ENCODE measurements around the gene PTPRD. TPM values are rescaled to one million over a fixed set of nuclear protein-coding genes. Genes with fewer than 3 reads are reported as not detected.
A peak's percentile ranks its signal among the peaks of the same experiment; 100 is the strongest.
"Not testable (repeated sequence)": the region's sequence is repeated elsewhere in the genome, so short reads cannot be mapped to it uniquely, and the experiment has no call there.

The PTPRD gene
- total RNA-seq, 1 experiment from 2014 or later = 4.5 TPM

DNA sequence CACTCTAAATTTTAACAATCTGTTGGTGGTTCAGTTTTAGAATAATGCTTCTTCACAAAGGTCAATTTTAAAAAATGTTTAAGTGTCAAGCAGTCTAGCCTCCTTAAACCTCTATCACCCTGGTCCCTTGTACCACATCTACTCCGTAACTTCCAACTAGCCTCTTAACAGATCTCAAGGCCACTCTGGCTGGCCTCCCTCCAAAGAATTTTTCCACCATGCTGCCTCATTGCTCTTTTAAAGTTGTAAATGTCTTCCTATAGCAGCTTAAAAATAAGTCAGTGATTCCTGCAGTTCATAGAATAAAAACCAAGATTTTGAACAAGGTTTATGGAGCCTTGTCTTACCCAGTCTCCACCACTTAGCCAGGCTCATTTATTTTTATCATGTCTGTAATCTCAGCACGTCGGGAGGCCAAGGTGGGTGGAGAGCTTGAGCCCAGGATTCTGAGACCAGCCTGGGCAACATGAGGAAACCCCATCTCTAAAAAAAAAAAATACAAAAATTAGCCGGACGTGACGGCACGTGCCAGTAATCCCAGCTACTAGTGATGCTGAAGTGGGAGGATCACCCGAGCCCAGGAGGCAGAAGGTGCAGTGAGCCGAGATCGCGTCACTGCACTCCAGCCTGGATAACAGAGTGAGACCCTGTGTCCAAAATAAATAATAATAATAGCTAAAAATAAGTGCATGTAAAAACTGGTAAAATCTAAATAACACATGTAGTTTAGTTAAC, 1888.4 kb downstream of the PTPRD start:
- no peak for DNase-seq (ENCODE audit: low read depth)

DNA sequence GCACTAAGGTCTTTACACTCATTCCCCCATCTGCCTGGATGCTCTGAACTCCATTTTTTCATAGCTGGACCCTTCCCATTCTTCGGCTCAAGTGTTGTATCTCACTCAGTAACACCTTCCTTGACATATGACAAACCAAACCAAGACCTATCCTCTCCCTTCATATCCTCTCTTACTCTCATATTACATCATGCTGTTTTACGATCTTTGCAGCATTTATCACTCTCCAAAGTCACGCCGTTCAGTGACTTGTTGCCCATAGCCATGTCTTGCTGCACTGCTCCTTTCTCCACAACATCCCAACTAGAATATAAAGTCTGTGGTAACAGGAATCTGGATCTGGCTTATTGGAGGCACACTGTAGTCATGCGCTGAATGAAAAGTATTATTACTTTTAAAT, 1889.6 kb downstream of the PTPRD start:
- DNase-seq (ENCODE audit: low read depth) = no peak

DNA sequence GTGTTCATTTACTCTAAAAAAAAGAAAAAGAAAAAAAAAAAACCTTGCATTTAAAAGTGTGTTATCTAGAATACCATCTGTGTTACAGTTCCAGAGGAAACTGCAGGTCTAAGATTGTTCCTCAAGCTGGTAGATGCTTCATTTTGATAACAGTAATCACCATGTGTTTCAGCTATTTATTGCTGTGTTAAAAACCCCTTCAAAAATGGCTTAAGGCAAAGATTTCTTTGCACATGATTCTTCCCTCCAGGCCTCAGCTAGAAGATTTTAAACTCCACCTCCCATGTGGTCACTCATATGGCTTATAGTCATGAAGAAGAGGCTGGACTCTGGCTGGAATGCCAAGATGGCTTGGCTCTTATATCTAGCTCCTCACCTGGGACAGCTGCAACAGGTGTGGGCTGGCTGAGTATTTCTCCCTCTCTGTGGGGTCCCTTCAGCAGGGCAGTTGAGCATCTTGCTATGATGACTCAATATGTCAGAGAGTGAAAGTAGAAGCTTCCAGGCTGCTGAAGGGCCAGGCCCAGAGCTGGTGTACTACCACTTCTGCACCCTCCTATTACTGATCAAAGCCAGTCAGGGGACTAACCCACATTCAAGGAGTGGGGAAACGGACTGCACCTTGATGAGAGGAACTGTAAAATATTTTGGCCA, 1892.8 kb downstream of the PTPRD start:
- no peak for DNase-seq (ENCODE audit: low read depth)

DNA sequence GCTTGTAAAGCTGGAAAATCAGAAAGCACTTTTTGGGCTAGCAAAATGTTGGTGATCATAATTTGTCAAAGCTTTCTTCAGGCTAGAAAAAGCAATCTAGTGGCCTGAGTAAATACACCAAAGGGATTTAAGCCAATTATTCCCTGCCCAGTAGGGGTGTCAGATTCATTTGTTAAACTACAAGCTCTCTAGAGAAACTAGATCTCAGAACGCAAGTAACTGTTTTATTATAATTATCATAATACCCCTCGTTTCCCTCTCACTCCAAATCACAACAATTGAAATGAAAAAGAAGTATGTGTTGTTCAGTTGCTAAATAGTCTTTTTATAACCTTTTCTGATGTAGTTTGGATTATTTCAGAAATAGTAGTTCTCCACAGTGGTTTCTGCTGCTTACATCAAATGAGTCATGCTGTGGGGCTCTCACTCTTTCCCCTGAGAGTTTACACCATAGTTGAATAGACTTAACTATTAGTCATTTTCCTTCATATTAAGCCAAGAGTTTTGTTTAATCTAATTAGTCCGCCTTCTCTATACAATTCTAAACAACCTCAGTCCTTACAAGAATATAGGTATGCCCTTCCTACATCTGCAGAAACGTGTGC, 1894.6 kb downstream of the PTPRD start:
- peak; percentile 68 for DNase-seq (ENCODE audit: low read depth)

DNA sequence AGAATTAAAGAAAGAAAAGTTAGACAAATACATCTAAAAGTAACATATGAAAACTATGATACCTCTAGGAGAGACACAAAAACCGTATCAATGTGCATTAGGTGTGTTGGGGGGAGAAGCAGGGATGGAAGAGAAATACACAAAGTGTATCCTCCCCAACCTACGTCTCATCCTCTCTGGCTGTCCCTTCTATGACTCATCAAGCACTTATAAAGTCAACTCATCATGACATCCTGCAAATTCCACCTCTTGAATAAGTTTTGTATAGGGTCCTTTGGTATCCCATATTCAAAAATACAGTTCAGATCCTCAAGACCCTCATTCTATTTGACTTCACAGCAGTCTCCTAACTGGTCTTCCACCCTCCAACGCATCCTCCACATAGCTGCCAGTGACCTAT, 1895.7 kb downstream of the PTPRD start:
- DNase-seq (ENCODE audit: low read depth) = peak; percentile 27

DNA sequence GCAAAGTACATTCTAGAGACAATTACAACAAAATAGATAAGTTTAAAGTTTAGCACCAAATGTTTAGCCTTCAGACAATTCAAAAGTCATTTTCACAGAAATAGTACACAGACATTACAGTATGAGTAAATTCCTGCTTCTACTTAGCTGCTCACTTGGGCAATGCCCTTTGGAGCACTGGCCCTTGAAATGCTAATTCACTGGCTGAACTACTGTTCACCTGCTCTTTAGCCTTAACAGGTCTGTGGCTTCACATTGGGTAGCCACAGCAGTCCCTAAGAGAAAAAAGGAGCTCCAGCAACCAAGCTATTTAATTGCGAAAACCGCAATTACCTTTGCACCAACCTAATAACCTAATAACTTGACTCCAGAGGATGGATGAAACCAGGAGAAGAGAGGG, 1897.0 kb downstream of the PTPRD start:
- DNase-seq (ENCODE audit: low read depth) = no peak

DNA sequence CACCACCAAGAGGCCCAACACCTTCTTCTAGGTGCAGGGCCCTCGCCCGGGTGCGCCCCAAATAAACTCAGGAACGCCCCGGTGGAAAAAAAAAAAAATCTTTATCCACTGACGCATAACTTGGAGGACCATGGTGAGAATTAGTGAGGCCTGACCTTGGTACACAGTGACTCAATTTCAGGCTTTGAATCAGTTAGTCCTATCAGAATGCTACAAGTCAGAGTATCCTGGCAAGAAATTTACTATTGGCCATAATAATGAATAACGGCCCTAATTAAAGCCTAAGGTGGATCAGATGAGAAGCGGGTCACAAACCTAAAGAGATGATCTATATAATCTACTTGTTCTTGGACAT, 1899.0 kb downstream of the PTPRD start:
- DNase-seq (ENCODE audit: low read depth) = no peak

DNA sequence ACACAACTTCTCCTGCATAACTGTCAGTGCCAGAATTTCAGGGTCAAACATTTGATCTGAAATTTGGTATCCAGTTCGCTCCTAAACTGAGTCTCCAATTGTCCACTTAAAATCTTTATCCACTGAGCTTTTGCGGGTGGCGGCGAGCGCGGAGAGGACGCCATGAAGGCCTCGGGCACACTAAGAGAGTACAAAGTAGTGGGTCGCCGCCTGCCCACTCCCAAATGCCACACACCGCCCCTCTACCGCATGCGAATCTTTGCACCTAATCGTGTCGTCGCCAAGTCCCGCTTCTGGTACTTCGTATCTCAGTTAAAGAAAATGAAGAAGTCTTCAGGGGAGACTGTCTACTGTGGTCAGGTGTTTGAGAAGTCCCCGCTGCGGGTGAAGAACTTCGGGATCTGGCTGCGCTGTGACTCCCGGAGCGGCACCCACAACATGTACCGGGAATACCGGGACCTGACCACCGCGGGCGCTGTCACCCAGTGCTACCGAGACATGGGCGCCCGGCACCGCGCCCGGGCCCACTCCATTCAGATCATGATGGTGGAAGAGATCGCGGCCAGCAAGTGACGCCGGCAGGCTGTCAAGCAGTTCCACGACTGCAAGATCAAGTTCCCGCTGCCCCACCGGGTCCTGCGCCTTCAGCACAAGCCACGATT, 1899.5 kb downstream of the PTPRD start:
- DNase-seq (ENCODE audit: low read depth) = no peak

DNA sequence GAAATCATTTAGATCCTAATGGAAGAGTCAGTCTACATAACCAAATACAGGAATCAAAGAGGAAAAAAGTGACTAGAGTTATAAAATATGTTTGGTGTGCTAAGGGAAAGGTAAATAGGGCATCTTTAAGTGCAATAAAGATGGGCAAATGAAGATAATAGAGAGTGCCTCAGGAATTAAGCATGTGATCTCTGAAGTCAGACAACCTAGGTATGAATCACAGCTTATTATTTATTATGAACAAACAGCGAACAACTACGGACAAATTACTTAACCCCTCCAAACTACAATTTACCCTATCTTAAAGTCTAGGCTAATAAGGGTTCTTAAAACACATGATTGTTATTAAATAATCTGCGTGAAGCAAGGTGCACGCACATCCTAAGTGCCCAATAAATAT, 1903.1 kb downstream of the PTPRD start:
- DNase-seq (ENCODE audit: low read depth) = no peak

DNA sequence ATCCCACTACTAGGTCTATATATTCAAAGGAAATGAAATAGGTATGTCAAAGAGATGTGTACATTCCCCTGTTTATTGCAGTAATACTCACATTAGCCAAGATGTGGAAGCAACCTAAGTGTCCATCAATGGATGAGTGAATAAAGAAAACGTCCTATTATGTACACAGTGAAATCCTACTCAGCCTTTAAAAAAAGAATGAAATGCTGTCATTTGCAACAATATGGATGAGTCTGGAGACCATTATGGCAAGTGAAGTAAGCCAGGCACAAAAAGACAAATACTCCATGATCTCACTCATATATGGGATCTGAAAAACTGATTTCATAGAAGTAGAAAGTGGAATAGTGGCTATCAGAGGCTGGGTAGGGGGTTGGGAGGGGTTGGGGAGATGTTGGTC, 1904.1 kb downstream of the PTPRD start:
- no peak for DNase-seq (ENCODE audit: low read depth)

DNA sequence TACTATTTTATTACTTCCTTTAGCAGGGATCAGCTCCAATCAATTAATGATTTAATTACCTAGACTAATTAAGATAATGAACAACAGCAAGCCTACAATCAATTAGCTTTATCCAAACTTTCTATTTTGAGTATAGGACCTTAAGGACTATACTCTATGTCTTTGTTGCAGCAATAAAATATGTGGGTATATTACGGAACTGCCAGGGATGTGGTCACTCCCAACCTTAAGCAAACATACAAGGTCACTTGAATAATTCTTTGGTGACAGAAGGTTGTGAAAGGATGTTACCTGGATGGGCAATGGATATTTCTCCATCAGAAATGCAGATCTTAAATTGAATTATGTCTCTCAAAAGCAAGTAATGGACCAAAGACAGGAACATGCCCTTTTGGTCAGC, 1905.8 kb downstream of the PTPRD start:
- DNase-seq (ENCODE audit: low read depth) = no peak

DNA sequence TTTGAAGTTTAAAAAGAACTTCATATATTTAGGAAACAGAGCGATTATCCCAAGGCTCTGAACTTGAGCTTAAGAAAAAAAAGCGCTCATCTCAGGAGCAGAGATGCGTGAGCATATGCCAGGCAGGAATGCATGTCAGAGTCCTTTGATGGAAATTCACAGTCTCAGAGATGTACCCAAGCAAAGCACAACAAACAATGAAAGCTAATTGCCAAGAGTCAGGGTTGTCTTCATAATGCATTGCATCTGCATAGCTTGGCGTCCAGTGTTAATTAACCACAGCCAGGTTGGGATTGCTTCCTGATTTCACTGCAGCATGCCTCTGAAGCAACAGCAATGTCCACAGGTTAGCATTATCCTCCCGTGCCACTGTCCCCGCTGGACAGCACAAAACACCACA, 1906.3 kb downstream of the PTPRD start:
- no peak for DNase-seq (ENCODE audit: low read depth)

DNA sequence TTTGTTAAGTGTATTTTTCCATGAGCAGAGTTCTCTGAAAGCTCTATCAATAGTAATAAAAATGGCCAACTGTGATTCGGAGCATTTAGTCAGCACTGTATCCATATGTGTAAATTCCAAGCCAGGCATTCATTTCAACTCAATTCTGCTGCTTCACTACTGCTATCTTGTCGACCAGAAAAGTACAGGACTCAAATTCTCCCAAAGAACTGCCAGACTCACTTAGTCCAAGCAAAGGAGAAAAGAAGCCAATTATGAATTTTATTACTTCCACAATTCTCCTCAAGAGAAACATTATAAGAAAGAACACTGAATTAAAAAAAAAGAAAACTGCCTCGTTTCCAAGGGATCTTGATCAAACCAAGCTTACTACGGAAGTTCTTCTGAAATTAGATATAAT, 1906.9 kb downstream of the PTPRD start:
- DNase-seq (ENCODE audit: low read depth) = no peak

DNA sequence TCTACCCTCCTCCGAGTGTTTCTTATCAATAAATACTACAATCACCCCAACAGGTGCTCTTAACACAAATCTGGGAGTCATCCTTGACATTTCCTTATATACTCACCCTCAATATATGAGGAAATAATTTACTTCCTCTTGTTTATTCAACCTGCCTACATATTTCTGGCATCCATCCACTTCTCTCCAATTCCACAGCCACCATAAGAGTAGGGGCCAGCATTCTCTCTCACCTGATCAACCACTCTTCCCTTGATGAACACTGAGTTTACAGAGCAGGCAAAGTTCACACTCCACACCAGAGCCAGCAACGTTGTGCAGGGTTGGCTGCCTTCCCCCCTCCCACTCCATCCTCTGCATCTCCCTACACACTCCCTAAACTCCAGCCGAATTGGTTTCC, 1908.9 kb downstream of the PTPRD start:
- no peak for DNase-seq (ENCODE audit: low read depth)

DNA sequence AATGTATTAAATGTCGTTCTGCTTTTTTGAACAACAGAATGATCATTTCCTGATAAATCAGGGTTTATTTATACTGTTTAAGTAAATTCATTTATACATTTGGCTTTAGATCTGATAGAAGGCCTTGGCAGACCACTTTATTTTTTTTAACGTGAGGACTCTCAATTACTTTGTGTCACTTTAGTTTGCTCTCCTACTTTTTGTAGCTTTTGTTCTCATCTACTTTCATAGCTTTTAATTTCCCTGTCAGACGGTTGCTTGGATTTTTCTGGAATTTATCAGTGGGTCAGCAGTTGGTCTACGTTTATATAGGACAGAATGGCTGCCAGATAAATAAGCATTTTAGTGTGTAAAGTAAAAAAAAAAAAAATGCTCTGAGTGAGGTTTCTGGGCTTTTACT, 1910.9 kb downstream of the PTPRD start:
- DNase-seq (ENCODE audit: low read depth) = no peak

DNA sequence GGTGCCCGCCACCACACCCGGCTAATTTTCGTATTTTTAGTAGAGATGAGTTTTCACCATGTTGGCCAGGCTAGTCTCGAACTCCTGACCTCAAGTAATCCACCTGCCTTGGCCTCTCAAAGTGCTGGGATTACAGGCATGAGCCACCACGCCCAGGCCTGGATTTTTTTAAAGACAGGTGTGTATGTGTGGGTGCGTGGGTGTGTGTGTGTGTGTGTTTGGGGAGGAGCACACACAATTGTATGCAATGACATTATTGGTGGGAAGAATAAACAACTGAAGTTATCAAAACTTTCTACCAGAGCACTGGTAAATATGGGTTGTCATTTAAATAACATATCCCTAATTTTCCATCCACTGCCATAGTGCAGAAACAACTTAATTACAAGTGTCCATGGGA, 1915.2 kb downstream of the PTPRD start:
- not testable (repeated sequence) for DNase-seq (ENCODE audit: low read depth)

DNA sequence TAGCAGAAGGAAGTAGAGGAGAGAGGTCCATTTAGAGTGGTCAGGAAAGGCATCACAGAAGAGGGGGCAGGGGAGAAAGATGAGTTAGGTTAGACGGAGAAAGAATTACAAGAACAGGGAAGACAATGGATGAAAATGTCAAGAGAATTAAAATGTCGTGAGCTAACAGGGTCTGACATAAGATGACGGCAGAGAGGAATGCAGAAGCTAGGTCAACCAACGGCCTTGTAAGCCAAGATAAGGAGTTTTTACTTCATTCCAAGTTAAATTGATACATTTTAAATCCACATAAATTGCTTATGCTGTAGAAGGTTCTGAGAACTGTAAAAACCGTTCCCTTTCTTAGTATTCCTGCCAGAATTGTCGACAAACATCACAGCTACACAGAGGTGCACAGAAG, 1916.3 kb downstream of the PTPRD start:
- no peak for DNase-seq (ENCODE audit: low read depth)

DNA sequence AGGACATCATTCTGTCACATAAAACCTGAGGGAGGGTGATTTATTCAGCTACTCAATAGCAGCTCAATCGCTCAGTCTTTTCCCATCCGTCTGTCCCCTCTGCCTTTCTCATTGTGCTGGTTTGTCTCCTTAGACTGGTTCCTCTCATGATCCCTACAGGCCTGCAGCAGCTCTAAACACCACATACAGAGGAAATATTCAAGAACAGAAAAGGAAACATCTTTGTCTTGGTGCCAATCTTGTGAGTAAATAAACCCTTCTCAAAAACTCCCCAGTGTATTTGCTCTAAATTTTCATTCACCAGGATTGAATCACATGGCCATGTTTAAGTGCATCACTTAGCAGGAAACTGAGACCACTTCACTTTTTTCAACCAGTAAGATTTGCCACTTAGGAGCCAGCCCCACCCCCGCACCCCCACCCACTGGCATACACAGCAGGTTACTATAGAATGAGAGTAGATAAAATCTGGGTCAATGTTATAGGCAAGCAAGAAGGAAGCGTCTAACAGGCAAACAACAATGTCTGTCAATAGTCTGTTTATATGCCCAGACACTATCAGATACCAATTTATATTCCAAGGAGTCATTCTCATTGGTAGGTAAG, 1917.7 kb downstream of the PTPRD start:
- DNase-seq (ENCODE audit: low read depth) = no peak

DNA sequence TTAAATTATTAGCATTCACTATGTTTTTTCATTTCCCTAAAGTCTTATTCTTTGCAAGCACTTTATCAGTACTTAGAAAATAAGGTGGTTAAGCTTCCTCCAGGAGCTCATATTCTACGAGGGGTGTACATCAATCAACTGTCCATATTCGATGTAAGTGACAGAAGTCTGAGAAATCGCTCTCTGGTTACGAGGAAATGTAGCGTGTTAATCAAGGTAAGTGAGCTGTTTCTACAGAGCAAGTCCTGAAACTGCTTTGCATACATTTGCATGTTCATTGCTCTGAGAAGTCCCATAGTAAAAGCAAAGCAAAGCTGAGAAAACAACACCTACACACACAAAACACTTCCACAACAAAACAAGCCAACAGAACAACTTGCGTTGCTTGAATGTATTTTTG, 1919.3 kb downstream of the PTPRD start:
- DNase-seq (ENCODE audit: low read depth) = no peak

DNA sequence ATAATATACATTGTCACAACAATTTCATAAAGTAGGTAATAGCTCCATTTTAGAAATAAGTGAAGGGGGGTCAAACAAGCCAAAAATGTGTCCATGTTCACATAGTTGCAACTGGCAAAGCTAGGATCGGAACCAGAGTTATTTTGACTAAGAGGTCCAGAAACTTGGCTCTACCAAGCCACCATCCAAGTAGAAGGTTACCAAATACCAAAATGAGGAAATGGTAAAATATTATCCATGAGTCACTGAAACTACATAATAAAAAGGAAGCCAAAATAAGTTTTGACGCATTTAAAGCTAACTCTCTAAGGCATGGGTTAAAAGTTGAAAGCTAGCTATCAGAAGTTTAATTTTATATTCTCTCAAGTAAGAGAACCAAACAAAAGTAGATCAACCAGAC, 1926.3 kb downstream of the PTPRD start:
- no peak for DNase-seq (ENCODE audit: low read depth)

DNA sequence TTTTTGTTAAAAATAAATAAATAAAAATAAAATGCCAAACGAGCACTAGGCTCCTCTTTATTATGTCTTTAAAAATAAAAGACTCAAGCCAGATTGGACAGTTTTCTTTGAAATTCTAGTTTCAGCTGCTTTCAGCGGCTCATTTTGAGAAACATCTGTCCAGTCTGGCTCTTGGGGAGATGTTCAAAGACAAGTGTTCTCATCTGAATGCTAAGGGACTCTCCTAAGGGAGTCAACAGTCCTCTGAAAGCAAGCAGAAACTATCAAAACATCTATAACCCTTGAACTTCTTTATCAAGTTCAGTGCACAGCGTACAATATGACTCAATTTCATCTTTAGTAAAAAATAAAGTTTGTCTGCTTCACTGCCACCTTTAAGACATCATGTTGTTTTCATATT, 1927.0 kb downstream of the PTPRD start:
- no peak for DNase-seq (ENCODE audit: low read depth)

DNA sequence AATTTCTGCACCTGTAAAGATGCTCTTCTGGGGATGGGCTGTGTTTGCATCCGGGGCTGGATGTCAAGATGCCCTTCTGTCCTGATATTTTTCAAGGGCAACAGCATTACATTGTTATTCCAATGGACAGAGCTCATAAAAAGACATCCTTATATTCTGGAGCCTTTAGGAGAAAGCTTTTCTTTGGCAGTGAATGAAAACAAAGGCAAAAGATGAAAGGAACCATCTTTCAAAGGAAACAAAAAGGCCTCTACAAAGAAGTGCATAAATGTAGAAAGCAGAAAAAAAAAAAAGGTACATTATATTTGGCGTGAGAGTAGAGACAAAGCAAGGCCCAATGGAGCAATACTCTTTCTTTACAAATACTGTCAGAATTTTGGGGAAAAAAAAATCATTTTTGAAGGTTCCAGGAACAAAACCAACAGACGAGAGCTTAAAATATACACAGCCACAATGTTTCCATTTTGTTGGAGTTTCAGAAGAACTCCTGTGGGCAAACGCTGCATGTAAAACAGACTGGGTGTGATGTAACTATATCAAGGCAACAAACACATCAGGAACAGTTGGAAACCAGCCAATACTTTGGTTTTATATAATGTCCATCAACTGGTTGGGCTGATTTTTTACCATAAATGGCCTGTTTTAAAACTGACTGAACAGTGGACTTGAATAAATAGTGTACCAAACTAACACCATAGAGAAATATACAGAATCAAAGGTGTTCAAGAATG, 1927.7 kb downstream of the PTPRD start:
- DNase-seq (ENCODE audit: low read depth) = no peak
